ENCODE results near the gene GALNT13. TPM values are rescaled to one million over a fixed set of nuclear protein-coding genes. Genes with fewer than 3 reads are reported as not detected.
A peak's percentile ranks its signal among the peaks of the same experiment; 100 is the strongest.

Gene GALNT13
- total RNA-seq, 4 donors from 2014 or later: 0.49 to 5.2 (median 1.4) TPM

GRCh38 chr2:154193246-154193645 is 321.5 kb downstream of the GALNT13 start:
- WGBS, 2 donors: 50 to 51% methylated on average over 2 of the region's 2 CpGs
- TF ChIP-seq CTCF (IDR thresholded peaks at IDR 0.05) (no peak), POLR2A (IDR thresholded peaks at IDR 0.05) (no peak)
- DNase-seq (ENCODE audit: low spot score in 2 of 2): peak in 1 of 2 donors; percentile 46
- intact Hi-C loops (cut with DNase I; ENCODE audit: low total_unique reads): no loop called here
- no peak overlapping the region for H3K4me3 ChIP-seq (ENCODE audit: low read depth, poor library complexity, severe bottlenecking)

GRCh38 chr2:154194909-154195643 is 323.4 kb downstream of the GALNT13 start:
- DNase-seq (ENCODE audit: low spot score in 2 of 2): no peak
- H3K4me3 ChIP-seq (ENCODE audit: low read depth, poor library complexity, severe bottlenecking): no peak overlapping the region
- TF ChIP-seq CTCF (IDR thresholded peaks at IDR 0.05) (no peak), POLR2A (IDR thresholded peaks at IDR 0.05) (no peak)
- WGBS, 2 donors: 34 to 38% methylated on average over 5 of the region's 5 CpGs
- intact Hi-C loops (cut with DNase I; ENCODE audit: low total_unique reads): no loop called here

- DNase-seq (ENCODE audit: low spot score in 2 of 2): no peak
- intact Hi-C loops (cut with DNase I; ENCODE audit: low total_unique reads): no loop called here
- TF ChIP-seq POLR2A (IDR thresholded peaks at IDR 0.05): no peak
- no peak for TF ChIP-seq CTCF (IDR thresholded peaks at IDR 0.05)
- H3K4me3 ChIP-seq (ENCODE audit: low read depth, poor library complexity, severe bottlenecking): no peak overlapping the region
Measured at GRCh38 chr2:154195644-154196195, 324.0 kb downstream of the GALNT13 start.

- no peak for DNase-seq (ENCODE audit: low spot score in 2 of 2)
- no peak overlapping the region for H3K4me3 ChIP-seq (ENCODE audit: low read depth, poor library complexity, severe bottlenecking)
- TF ChIP-seq POLR2A (IDR thresholded peaks at IDR 0.05) (no peak), CTCF (IDR thresholded peaks at IDR 0.05) (no peak)
- intact Hi-C loops (cut with DNase I; ENCODE audit: low total_unique reads): no loop called here
- 57 to 67% methylated on average over 1 of the region's 1 CpG for WGBS, 2 donors
Measured at GRCh38 chr2:154198866-154199265, 327.1 kb downstream of the GALNT13 start.

- TF ChIP-seq POLR2A (IDR thresholded peaks at IDR 0.05): no peak
- TF ChIP-seq CTCF (IDR thresholded peaks at IDR 0.05): no peak
- intact Hi-C loops (cut with DNase I; ENCODE audit: low total_unique reads): no loop called here
- H3K4me3 ChIP-seq (ENCODE audit: low read depth, poor library complexity, severe bottlenecking): no peak overlapping the region
- DNase-seq (ENCODE audit: low spot score in 2 of 2): no peak
Measured at GRCh38 chr2:154203206-154203605, 331.5 kb downstream of the GALNT13 start.

- 86 to 90% methylated on average over 2 of the region's 2 CpGs for WGBS, 2 donors
- H3K4me3 ChIP-seq (ENCODE audit: low read depth, poor library complexity, severe bottlenecking): no peak overlapping the region
- intact Hi-C loops (cut with DNase I; ENCODE audit: low total_unique reads): no loop called here
- DNase-seq (ENCODE audit: low spot score in 2 of 2): no peak
- TF ChIP-seq POLR2A (IDR thresholded peaks at IDR 0.05): no peak
- TF ChIP-seq CTCF (IDR thresholded peaks at IDR 0.05): no peak
Measured at GRCh38 chr2:154203902-154204301, 332.2 kb downstream of the GALNT13 start.

Measured in lower leg skin (tissue), 4 donors.